ENCODE results near the gene OPN4. TPM values are rescaled to one million over a fixed set of nuclear protein-coding genes. Genes with fewer than 3 reads are reported as not detected.

The OPN4 gene
- total and polyA plus RNA-seq, 2 donors = 0.13 TPM; not detected in 1

- Histone ChIP-seq H3K4me1 (ENCODE audit: insufficient read depth) (no peaks in the 10 kb centered on the region), H3K36me3 (ENCODE audit: insufficient read depth) (no peaks in the 10 kb centered on the region), H3K27ac (ENCODE audit: low read depth) (no peak overlapping the region), H3K4me3 (ENCODE audit: low read depth, low read length) (no peak overlapping the region)
- 64% methylated on average over 17 of the region's 17 CpGs for WGBS
- no peak for DNase-seq (ENCODE audit: extremely low spot score)
These were observed 7.0 kb downstream of the OPN4 start for GRCh38 chr10:86661161-86662025.

DNA sequence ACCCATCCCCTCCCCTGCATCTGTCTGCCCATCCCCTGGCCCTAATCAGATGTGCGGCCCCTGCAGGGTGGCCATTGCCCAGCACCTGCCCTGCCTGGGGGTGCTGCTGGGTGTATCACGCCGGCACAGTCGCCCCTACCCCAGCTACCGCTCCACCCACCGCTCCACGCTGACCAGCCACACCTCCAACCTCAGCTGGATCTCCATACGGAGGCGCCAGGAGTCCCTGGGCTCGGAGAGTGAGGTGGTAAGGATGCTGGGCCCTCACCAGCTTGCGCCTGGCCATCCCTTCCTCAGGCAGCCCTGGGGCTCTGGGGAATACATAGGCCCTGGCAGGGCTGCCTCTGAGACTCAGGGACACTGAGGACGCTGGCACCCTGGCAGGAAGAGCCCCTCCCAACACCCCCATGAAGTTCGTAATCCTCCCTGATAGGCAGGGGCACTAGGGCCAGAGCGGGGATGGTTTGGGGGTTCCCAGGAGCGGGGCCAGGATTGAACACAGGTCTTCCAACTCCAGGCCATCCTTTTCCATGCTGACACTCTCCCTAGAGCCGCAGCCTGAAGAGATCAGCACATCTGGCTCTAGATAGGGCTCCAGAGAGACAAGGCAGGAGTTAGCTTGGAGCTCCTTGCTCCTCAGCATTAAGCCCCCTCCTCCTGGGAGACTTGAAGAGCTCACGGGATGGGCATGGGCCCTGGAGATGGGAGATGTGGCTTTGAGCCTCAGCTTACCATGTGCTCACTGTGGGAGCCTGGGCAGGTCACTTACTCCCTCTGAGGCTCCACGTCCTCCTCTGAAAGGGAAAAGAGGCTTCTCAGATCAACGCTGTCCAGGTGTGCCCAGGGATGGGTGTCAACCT, 8.1 kb downstream of the OPN4 start:
- no peaks in the 10 kb centered on the region for H3K4me1 ChIP-seq (ENCODE audit: insufficient read depth)
- H3K4me3 ChIP-seq (ENCODE audit: low read depth, low read length) = no peak overlapping the region
- no peaks in the 10 kb centered on the region for H3K36me3 ChIP-seq (ENCODE audit: insufficient read depth)
- 94% methylated on average over 19 of the region's 19 CpGs for WGBS
- no peak overlapping the region for H3K27ac ChIP-seq (ENCODE audit: low read depth)
- no peak for DNase-seq (ENCODE audit: extremely low spot score)

DNA sequence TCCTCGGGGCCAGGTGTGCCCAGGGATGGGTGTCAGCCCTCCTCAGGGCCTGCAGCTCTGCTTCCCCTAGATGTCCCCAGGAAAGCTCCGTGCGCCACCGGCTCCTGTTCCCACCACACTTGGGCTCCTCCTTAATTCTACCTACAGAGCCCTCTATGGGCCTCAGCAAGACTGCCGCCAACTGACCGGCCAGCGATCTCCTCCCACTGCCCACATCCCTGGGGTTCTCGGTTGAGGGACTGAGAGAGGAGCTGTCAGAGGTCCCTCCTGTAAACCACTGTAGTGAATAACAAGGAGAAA, 8.6 kb downstream of the OPN4 start:
- no peak for DNase-seq (ENCODE audit: extremely low spot score)
- WGBS = 96% methylated on average over 8 of the region's 8 CpGs
- no peaks in the 10 kb centered on the region for H3K4me1 ChIP-seq (ENCODE audit: insufficient read depth)
- no peak overlapping the region for H3K27ac ChIP-seq (ENCODE audit: low read depth)
- no peaks in the 10 kb centered on the region for H3K36me3 ChIP-seq (ENCODE audit: insufficient read depth)
- no peak overlapping the region for H3K4me3 ChIP-seq (ENCODE audit: low read depth, low read length)

- Histone ChIP-seq H3K4me1 (ENCODE audit: insufficient read depth) (no peaks in the 10 kb centered on the region), H3K36me3 (ENCODE audit: insufficient read depth) (no peaks in the 10 kb centered on the region), H3K27ac (ENCODE audit: low read depth) (no peak overlapping the region), H3K4me3 (ENCODE audit: low read depth, low read length) (no peak overlapping the region)
- DNase-seq (ENCODE audit: extremely low spot score) = no peak
- WGBS = 90% methylated on average over 10 of the region's 10 CpGs
These were observed 9.4 kb downstream of the OPN4 start for GRCh38 chr10:86663576-86664339.

DNA sequence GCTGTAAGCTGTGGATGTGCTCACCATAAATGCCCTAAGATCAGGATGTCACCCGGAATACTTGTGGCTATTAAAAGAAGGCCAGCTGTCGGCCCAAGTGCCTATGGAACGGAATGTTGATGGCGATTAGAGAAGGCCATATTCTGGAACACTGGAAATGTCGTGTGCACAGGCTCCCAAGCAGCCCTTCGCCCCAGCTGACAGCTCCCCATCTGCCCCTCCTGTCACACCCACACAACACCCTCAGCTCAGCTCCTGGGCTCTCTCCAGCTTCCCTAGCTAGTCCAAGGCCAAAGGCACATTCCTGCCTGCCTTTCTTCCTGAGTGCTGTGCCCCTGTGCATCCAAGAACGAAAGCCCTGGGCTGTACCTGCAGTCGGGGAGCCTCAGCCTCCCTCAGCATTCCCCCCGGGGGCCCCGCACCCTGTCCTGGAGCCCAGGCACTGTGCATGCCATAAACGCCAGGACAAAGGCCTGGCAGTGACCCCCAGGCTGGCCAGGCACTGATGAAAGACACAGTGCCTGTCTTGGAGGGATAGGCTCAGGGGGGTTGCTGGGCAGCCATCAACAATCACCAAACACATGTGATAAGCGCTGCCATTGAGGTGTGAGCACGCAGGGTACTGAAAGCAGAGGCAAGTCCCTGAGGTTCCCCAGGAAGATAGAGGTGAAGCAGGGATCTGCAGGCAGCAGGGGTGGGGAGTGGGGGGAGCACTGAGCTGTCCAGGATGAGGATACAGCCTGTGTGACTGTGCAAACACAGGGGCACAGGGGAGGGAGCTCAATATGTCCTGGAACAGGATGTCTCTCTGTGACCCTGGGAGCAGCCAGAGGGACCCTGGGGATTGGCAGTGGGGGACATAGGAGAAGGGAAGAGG, 10.2 kb downstream of the OPN4 start:
- Histone ChIP-seq H3K4me1 (ENCODE audit: insufficient read depth) (no peaks in the 10 kb centered on the region), H3K36me3 (ENCODE audit: insufficient read depth) (no peaks in the 10 kb centered on the region), H3K27ac (ENCODE audit: low read depth) (no peak overlapping the region), H3K4me3 (ENCODE audit: low read depth, low read length) (no peak overlapping the region)
- DNase-seq (ENCODE audit: extremely low spot score) = no peak
- 65% methylated on average over 13 of the region's 13 CpGs for WGBS

DNA sequence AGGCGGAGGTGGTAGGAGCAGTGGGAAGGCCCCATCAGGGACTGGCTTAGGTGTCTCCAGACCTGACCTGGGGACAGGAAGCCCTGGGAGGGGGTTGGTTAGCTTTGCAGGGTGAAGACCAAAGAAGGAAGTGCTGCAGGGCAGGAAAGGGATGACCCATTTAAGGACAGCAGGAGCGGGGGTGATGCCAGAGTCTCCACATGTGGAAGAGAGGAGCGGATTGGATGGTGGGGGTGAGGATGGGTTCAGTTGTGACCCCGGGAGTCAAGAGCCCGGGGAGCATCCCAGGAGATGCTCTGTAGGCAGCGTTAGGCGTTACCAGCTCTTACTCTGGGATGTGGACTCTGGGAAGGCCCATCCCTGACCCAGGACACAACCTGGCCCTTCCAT, 10.9 kb downstream of the OPN4 start:
- Histone ChIP-seq H3K27ac (ENCODE audit: low read depth) (no peak overlapping the region), H3K4me1 (ENCODE audit: insufficient read depth) (no peaks in the 10 kb centered on the region)
- WGBS = 87% methylated on average over 7 of the region's 7 CpGs

DNA sequence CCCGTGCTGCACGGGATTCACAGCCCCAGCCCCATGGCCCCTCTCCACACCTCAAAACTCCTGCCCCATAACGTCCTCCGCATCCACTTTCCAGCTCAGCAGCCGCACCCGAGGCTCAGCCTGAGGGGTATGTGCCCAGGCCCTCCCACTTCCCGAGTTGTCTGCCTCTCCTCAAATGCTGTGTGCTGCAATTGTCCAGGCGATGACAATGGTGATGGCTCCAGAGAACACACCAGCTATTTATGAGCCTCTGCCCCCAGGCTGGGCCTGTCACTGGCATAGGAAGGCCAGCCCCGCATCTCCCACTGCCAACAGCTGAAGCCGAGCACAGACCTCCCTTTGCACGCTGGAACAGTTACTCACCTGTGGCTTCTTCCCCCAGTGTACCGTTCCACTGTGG, 11.5 kb downstream of the OPN4 start:
- no peak for DNase-seq (ENCODE audit: extremely low spot score)
- WGBS = 81% methylated on average over 12 of the region's 12 CpGs
- no peaks in the 10 kb centered on the region for H3K4me1 ChIP-seq (ENCODE audit: insufficient read depth)
- H3K27ac ChIP-seq (ENCODE audit: low read depth) = no peak overlapping the region
- H3K4me3 ChIP-seq (ENCODE audit: low read depth, low read length) = no peak overlapping the region
- H3K36me3 ChIP-seq (ENCODE audit: insufficient read depth) = no peaks in the 10 kb centered on the region

More for the DNA sequence above, 10.9 kb downstream of the OPN4 start:
- H3K4me3 ChIP-seq (ENCODE audit: low read depth, low read length) = no peak overlapping the region
- no peak for DNase-seq (ENCODE audit: extremely low spot score)
- no peaks in the 10 kb centered on the region for H3K36me3 ChIP-seq (ENCODE audit: insufficient read depth)

DNA sequence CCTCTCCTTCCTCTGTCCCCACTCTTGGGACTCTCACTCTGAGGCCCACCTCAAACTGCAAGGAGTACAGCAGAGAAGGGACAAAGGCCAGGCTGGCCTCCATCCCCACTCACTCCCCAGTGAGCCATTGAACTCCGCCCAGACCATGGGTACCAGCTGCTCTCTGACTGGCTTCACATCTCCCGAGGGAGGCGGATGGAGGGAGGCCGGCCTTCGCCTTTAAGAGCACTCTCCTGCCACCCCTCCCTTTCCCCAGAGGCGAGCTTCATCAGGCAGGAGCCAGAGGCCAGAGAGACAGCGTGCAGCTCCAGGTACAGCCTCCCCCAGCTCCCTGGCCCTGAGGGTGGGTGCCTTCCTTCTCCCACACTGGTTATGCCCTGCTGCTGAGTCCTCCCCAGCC, 12.2 kb downstream of the OPN4 start:
- 90% methylated on average over 7 of the region's 7 CpGs for WGBS
- peak overlapping the region; percentile 15 for H3K27ac ChIP-seq (ENCODE audit: low read depth)
- DNase-seq (ENCODE audit: extremely low spot score) = no peak
- no peak overlapping the region for H3K4me3 ChIP-seq (ENCODE audit: low read depth, low read length)
- H3K4me1 ChIP-seq (ENCODE audit: insufficient read depth) = no peaks in the 10 kb centered on the region
- H3K36me3 ChIP-seq (ENCODE audit: insufficient read depth) = no peaks in the 10 kb centered on the region

DNA sequence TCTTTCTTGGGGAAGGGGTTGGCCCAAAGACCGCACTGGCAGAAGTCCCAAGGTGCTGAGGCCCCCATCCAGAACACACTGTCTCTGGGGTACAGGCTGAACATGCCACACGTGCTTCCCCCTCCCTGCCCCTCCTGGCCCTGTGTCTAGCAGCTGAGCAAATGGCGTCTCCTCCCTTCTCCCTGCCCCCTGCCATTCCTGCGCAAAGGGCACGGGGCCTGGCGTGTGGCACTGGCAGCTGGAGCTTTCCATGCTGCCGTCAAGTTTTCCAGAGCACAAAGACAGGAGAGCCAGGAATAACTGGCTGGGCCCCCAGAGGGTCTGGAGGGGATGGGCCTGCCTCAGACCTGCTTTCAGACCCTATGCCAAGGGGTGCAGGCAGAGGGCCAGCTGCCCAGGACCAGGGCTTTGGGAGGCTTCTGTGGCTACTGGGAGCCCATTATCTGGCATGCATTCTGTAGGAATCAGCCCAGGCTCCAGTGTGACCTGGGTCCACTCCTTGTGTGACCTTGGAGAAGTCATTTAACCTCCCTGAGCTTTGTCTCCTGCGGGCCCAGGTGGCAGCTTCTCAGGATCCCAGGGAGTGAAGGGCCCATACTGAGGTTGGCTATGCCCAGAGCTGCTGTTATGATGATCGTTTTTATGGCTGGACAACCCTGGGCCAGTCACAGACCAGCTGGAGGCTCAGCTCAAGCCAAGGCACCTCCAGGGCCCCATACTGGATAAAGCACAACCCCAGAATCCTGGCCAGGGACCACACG, 13.3 kb downstream of the OPN4 start:
- DNase-seq (ENCODE audit: extremely low spot score) = no peak
- Histone ChIP-seq H3K4me3 (ENCODE audit: low read depth, low read length) (no peak overlapping the region), H3K36me3 (ENCODE audit: insufficient read depth) (no peaks in the 10 kb centered on the region), H3K27ac (ENCODE audit: low read depth) (no peak overlapping the region), H3K4me1 (ENCODE audit: insufficient read depth) (no peaks in the 10 kb centered on the region)
- WGBS = 79% methylated on average over 10 of the region's 10 CpGs

GRCh38 chr10:86668297-86669165, 14.2 kb downstream of the OPN4 start, which contains the start of gene LDB3:
Gene LDB3, plus strand, starts transcription at chr10:86668511. Its CDS starts 181 bp downstream, at chr10:86668692.
- no peak for DNase-seq (ENCODE audit: extremely low spot score)
- WGBS = 48% methylated on average over 23 of the region's 23 CpGs
- H3K27ac ChIP-seq (ENCODE audit: low read depth) = no peak within 1 kb of the TSS
- H3K36me3 ChIP-seq (ENCODE audit: insufficient read depth) = no peaks in the 10 kb centered on the region
- no peak within 1 kb of the TSS for H3K4me3 ChIP-seq (ENCODE audit: low read depth, low read length)
- no peaks in the 10 kb centered on the region for H3K4me1 ChIP-seq (ENCODE audit: insufficient read depth)

GRCh38 chr10:86670290-86670811, 16.0 kb downstream of the OPN4 start:
- Histone ChIP-seq H3K27ac (ENCODE audit: low read depth) (no peak overlapping the region), H3K4me1 (ENCODE audit: insufficient read depth) (no peaks in the 10 kb centered on the region), H3K36me3 (ENCODE audit: insufficient read depth) (no peaks in the 10 kb centered on the region), H3K4me3 (ENCODE audit: low read depth, low read length) (no peak overlapping the region)
- no peak for DNase-seq (ENCODE audit: extremely low spot score)
- whole genome bisulfite sequencing = 71% methylated on average over 8 of the region's 8 CpGs

Data from urinary bladder (tissue), 4 donors.